Measurements from ENCODE around the gene SCD5.

SCD5 gene

DNA sequence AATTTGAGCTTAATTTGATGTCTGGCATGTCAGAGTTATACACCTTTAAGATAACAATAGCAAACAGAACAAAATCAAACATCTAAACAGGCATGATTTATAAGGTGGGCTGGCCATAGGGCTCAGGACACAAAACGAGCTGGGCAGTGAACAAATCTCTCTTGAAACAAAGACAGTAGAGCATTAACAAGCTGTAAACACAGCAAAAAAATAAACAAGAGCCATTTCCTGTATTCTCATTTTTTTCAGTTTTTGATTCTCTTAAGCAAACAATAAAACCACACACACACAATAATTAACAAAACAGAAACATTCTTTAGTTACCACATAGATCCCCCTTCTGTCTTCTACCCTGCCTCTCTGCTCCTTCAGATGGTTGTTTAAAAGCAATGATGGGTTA is 168.5 kb downstream of the SCD5 start:
- no peak for DNase-seq (ENCODE audit: low spot score)

DNA sequence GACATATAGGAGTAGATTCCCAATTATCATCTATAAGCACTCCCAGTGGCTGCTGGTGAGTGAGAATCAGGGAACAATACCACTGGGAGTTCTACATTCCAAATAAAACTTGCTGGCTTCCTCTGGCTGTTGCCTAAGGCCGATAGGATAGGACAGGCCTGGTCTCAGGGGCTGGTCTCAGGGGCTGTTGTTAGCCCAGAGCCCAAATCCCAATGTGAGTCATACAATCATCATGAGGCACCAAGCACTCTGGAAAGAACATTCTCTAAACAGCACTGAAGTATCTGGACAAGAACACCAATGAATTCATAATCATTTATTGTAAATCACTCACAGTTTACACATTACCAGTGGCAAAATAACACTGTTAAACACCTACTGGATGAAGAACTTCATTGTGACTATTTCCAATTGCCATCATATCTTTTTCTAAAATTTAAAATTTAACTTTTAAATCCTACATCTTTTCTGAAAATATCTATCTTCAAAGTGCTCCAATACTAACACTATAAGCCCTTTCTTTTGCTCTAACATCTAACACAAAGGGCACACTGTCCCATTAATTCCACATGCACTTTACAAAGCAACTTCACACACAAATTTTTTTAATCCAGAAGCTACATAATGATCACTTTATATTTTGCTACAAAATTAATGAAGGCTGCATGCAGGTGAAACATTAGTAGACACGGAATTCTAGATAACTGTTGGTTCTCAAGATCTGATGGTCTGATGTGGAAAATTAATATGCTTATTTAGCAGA is 169.2 kb downstream of the SCD5 start:
- DNase-seq (ENCODE audit: low spot score): peak; percentile 18

DNA sequence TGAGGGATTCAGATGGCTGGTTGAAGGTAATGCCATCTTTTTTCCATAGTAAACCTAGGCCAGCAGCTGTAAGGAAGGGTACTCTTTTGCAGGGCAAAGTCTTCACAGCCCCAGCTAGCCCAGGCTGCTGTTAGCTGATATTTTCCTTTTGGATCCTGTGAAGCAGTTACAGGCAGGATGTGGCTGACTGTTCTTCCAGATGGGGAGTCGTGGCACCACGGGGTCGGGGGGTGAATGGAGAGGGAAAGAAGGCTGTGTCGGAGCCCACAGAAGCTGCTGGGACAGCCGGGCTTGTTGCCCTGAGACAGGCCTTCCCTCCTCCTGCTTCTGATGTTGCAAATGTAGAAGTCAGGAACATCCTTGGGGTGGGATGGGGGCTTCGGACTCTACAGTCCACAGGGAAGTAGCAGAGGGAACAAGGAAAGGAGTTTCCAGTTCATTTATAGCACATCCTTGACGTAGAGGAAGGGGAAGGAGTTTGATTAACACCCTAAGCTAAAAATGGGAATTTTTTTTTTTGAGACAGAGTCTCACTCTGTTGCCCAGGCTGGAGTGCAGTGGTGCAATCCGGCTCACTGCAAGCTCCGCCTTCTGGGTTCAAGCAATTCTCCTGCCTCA is 172.2 kb downstream of the SCD5 start:
- no peak for DNase-seq (ENCODE audit: low spot score)

DNA sequence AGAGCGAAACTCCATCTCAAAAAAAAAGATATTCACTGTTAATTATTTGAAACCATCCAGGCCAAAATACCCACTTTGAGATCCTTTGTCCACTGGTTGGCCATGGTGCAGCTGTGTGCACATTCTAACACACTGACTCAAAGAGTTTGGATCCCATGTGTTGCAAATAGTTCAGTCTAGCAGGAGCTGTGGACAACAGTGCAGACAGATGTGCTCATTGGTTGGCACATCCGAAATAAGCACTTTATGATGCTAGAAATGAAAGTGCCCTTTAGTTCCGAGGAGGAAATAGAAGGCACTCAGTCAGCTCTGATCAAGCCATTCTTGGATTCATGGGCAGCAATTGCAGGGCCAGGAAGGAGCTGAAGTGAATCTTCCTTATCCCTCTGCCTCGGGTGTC is 173.8 kb downstream of the SCD5 start:
- DNase-seq (ENCODE audit: low spot score): peak; percentile 28

DNA sequence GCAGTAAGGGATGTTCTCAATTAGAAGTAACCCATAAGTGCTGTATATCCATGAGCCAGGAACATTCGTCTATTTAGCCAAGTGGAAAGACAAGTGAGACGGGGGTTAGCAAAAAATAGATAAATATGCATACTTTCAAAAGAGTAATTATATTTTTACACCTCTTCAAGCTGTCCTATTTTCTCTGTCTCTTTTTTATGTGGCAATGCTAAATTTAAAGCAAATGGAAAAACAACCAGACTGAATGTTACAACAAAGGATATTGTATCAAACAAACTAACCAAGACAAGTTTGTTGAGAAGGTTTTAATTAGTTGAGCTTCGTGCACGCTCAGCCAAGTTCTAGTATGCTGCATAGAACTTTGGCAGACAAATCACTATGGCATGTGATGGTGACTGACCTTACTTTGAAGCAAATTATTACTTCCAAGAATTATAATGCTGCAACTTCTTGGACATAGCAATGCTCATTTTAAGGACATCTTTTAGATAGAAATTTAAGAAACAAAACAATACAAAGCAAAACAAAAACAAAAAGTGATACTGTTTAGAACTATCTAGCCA is 175.4 kb downstream of the SCD5 start:
- peak; percentile 14 for DNase-seq (ENCODE audit: low spot score)

DNA sequence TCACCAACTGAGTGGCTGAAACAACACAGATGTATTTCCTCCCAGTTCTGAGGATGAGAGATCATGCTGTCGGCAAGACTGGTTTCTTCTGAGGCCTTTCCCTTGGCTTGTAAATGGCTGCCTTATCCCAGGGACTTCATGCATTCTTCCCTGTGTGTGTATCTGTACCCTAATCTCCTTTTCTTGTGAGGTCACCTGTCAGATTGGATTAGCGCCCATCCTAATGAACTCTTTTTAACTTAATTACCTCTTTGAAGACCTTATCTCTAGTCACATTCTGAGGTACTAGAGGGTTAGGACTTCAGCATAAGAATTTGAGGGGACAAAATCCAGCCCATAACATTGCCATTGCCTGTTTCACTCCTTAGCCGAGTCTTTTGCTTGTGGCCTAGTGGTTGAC is 177.3 kb downstream of the SCD5 start:
- no peak for DNase-seq (ENCODE audit: low spot score)

DNA sequence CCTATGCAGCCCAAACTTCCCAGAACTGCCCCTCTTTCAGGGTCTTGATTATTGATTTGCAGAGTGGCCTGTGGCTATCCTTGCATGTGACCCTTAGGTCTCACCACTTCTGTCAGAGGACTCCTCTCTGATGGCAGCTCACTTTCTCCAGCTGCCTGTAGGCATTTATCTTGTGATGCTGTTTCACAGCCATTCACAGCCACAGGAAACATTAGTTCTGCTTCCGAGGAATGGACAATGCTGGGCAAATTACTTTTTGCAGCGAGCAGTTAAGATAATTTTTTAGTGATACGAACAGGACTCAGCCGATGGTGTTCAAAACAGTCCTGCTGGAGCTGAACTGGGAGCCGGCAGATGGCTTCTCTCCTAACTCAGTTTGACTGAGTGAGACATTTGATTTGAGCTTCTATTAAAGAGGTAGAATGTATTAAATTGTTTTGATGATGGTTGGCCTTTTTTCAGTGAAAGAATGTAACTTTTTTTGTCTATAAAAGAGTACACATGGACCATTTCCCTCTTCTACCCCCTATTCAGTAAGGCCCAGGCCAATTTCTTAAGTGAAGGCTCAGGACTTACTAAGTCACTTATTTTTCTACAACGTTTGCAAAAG is 178.4 kb downstream of the SCD5 start:
- DNase-seq (ENCODE audit: low spot score): no peak

DNA sequence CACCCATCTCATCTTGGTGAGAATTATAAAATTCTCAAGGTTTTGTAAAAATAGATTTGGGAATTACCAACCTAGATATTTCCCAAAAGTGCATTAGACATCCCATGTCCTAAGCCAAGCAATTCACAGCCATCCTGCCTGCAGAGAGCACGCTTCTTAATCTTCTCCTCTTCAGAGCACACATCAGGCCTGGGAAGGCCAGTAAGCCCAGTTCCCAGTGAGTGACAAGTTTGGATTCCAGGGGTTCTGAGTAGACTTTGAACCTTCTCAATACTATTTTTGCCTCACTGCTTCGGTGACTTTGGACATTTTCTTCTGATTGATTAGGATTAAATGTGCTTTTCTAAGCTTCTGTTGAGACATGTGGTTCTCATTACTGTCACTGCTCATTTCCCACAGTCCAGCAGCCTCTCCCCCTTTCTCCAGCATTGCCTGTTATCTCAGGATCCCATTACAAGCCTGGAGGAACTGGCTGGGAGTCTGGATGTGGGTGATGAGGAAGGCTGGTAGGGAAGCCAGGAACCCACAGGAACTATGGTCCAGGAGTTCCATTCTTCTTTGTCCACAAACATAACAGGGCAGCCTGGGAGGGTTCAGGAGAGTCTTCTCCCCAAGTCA is 180.4 kb downstream of the SCD5 start:
- DNase-seq (ENCODE audit: low spot score): peak; percentile 52

DNA sequence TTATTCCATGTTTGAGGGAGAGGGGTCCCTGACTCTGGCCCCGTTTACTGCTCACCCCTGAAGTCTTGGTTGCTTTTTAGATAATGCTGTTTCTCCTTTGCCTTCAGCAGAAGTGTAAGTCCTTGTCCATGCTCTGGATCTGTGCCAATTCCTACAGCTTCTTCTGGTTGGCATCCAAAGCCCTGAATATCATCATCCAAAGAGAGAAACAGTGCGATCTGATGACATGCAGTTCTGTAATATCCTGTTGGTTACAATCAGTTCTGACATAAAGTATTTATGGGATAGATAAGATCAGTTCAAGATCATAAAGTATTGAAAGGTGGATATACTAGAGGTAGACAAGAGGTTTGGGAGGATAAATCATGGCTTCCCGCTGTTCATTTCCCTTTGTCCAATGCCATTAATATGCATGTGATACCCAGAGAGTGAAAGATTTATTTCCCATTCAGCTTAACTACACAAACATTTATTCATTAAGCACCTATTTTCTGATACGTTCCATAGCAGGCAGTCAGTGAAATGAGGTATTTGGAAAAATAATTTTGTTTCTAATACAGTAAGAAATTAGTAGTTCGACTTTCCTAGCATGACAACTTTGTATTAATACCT is 183.7 kb downstream of the SCD5 start:
- DNase-seq (ENCODE audit: low spot score): no peak

DNA sequence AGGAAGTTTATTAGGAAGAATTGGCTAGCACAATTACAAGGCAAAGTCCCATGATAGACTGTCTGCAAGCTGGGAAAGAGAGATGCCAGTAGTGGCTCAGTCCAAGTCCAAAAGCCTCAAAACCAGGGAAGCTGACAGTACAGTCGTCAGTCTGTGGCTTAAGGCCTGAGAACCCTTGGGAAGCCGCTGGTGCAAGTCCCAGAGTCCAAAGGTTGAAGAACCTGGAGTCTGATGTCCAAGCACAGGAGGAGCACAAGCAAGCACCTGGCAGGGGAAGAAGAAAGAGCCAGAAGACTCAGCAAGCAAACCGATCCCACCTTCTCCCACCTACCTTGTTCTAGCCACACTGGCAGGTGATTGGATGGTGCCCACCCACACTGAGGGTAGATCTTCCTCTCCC is 185.5 kb downstream of the SCD5 start:
- no peak for DNase-seq (ENCODE audit: low spot score)

DNA sequence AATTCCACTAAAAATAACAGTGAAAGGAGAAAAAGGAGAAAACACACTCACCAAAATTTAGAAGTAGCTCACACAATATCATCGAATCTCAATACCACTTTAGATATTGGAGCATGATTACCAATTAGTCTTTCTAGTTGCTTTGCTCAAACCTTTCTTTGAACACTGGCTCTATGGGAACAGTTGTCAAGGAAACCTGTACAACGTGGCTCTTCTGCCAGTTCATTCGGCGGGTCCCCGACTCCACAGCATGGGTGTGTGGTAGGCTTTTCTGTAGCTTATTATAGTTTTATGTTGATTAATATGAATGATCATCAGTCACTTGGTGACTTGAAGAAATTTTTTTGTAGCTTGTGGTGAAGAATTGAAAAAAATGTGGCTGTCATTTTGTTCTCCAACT is 186.6 kb downstream of the SCD5 start:
- DNase-seq (ENCODE audit: low spot score): no peak

DNA sequence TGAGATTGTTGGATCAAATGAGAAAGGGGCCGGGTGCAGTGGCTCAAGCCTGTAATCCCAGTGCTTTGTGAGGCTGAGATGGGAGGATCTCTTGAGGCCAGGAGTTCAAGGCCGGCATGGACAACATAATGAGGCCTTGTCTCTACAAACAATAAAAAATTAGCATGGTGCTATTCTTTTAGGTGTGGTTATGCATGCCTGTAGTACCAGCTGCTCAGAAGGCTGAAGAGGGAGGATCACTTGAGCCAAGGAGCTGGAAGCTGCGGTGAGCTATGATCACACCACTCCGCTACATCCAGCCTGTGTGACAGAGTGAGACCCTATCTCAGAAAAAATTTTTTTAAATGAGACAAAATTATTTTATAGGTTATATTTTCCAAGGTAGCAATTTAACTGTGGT is 187.1 kb downstream of the SCD5 start:
- DNase-seq (ENCODE audit: low spot score): no peak

DNA sequence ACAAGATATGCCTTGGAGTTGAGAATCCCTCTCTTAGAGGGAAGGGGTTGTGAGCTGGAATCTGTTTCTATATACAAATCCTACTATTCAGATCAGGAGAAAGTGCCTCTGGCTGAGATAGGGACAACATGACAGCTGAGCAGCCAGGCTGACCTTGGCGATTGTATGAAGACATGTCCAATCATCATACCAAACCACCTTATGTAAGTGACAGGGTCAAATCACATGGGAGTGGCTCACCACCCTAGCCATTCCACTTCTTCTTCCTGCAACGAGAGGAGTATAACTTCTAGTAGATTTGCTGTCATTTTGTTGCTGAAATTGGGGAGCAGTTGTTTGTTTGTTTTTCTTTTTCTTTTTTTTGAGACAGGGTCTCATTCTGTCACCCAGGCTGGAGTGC is 188.6 kb downstream of the SCD5 start:
- no peak for DNase-seq (ENCODE audit: low spot score)

DNA sequence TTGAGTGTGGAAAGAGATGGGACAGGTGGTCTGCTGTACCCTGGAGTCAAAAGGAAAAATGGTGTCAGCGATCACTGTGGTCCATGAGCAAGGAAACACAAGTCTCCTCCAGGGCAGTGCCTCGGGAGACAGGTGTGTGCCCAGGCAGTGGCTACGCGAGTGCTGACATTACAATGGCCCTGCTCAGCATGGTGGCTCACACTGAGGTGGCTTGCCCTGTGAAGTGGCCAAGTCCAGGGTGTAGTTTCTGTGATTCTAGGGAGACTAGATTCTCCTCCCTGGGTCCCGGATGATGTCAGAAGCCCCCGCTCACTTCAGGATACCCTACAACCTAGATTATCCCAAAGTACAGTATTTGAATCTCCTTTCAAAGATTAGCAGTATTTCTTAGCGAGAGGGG is 192.0 kb downstream of the SCD5 start:
- no peak for DNase-seq (ENCODE audit: low spot score)

DNA sequence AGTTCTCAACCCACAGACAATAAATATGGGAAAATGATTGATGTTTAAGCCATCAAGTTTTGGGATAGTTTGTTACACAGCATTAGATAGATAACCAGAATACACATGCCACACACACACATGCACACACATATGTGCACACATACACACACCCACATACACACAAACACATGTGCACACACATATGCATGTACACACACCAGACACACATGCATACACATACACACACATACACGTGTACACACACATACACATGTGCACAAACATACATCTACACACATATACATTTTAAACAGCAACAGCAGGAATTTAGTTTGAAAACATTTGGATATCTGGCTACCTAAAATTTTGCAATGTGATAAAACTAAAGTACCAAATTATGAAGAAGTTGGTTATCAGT is 194.1 kb downstream of the SCD5 start:
- no peak for DNase-seq (ENCODE audit: low spot score)

DNA sequence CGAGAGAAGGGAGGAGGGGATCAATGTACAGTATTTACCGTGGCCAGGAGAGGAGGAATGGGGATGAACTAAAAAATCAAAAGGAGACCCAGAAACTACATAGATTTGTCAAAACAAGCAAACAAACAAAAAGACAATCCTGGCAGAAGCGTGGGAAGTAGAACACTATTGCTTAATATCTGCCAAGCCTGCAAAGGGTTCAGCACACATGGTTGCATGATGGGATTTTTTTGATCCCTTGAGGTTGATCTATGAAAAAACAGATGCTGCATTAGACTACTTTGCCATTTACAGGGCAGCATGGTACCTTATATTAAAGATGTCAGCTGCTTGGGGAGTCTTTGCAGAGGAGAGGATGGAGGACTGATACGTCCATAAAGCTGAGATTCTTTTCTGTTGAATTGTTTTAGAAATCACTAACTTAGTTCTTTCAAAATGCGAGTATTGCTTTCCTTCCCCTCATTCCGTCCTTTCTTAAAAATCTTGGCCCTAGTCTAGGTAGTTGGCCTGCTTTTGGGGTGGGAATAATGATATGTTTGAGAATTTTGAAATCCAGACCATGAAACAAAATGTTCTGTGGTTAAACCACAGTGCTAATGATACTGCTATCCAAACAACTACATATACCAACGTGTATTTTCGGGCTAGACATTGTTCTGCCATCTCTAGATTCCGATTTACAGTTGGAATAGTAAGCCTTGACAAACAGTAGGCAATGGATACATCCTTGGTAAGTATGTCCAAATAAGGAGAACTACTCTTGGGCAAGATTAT is 197.2 kb downstream of the SCD5 start:
- DNase-seq (ENCODE audit: low spot score): no peak

DNA sequence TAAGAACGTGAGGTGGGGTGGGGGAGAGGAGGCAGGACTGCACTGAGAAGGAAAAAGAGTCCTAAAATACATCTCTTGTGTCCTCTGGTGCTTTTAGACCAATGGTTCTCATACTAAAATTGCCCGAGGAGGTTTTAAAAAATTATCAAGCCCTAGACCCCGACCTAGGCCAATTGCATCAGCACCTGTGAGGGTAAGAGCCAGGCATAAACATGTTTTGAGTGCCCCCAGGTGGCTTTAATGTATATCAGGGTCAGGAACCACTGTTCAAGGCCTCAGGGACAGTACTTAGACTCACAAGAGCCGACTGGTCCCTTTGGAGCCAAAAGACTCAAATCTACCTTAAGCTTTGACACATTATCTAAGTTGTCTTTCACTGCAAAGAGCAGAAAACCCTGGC is 199.3 kb downstream of the SCD5 start:
- DNase-seq (ENCODE audit: low spot score): no peak

DNA sequence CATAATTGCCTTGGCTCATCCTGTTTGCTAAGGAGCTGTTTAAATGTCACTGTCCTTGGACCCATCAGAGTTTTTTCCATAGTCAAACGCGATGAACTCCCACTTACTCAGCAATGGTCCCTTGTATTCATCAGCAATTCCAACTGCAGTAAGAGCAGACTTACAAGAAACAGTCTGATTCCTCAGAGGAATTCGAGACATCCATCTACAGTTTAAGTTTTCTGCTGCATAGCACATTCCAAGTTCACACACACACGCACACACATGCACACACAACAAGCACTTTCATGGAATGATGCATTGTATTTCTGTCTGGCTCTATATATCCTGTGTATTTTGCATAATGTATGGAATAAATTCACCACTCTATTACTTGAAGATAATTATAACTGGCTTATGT is 204.1 kb downstream of the SCD5 start:
- no peak for DNase-seq (ENCODE audit: low spot score)

DNA sequence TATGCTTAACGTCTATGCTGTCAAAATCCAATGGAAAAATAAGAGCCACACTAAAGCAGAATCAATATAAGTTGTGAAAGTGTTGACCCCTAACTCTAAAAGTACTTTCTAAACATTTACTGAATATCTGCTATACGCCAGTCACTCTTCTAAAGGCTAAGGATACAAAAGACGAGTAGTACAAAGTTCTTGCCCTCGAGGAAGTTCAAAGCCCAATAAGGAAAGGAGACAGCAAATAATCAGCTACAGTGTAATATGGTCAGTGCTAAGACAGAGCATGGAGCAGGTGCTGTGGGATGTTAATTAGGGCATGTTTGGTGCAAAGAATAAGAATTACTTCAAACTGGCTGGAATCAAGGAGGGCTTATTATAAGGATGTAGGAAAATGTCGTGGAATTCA is 205.2 kb downstream of the SCD5 start:
- DNase-seq (ENCODE audit: low spot score): no peak

DNA sequence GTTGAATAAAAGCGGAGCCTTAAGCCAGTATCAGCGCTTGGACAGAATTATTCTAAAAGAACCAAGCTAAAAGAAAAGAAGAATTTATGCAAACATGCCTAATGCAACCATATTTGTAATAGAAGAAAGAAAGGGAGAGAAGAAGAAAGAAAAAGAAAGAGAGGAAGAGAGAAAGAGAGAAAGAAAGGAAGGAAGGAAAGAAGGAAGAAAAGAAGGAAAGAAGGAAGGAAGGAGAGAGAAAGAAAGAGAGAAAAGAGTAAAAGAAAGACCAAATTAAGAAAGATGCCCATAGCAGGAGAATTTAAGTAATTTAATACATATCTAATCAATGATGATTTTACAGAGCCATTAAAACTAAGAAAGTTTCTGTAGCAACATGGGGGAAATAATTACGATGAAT is 206.0 kb downstream of the SCD5 start:
- no peak for DNase-seq (ENCODE audit: low spot score)

DNA sequence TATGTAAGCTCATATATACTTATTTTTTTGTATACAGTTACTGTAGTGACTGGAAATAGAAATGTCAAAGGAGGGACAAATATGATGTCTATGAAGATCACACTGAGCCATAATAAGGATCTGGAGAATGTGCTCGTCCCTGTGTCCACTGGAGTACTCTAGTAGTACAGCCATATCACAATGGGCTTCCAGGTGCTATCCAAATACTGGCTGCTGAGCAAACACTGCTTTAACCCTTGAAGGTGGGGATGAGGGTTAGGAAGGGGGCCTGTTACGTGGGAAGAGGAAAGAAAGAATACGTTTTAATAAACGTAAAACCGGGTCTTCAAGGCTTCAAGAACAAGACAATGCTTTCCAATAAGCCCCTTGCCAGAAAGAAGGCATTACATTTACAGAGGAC is 207.0 kb downstream of the SCD5 start:
- no peak for DNase-seq (ENCODE audit: low spot score)

DNA sequence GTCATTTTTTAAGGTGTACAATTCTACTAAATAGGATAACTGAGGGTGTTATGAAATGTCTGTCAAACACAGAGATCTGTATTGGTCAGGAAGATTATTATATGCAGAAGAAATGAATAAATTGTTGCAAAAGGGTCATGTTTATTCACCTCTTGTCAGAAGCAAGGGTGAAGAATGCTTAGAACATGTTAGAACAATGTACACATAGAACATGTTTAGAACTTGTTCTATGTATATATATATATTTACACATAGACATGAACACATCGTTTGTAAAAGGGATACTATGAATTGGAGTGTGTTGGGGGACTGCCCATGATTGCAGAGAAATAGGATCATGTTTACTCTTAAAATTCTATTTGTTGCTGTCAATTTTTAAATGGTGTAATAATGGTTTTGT is 208.8 kb downstream of the SCD5 start:
- no peak for DNase-seq (ENCODE audit: low spot score)

Data from GM03348 (cell line).